ENCODE data around the gene TRAPPC12.

Gene TRAPPC12

GRCh38 chr2:3523551-3524041 lies 144.1 kb downstream of the TRAPPC12 start:
- TF ChIP-seq CTCF (IDR thresholded peaks at IDR 0.05; ENCODE audit: borderline replicate concordance, insufficient read depth, low read depth, low read length): no peak
- no peak overlapping the region for H3K4me3 ChIP-seq (ENCODE audit: low read depth, low read length)

GRCh38 chr2:3526871-3527270 lies 147.4 kb downstream of the TRAPPC12 start:
- H3K4me3 ChIP-seq (ENCODE audit: low read depth, low read length): no peak overlapping the region
- TF ChIP-seq CTCF (IDR thresholded peaks at IDR 0.05; ENCODE audit: borderline replicate concordance, insufficient read depth, low read depth, low read length): no peak

GRCh38 chr2:3527886-3528785 lies 148.6 kb downstream of the TRAPPC12 start:
- TF ChIP-seq CTCF (IDR thresholded peaks at IDR 0.05; ENCODE audit: borderline replicate concordance, insufficient read depth, low read depth, low read length): no peak
- no peak overlapping the region for H3K4me3 ChIP-seq (ENCODE audit: low read depth, low read length)

Measured in GM12875 (cell line).